Measurements from ENCODE around the gene CARD10. TPM values are rescaled to one million over a fixed set of nuclear protein-coding genes. Genes with fewer than 3 reads are reported as not detected.

The CARD10 gene
- total and polyA plus RNA-seq, 2 of the 13 experiments (the other 11 are each of a cell fraction or from before 2014, with no cell fraction given) = 35.2 to 55.8 TPM

- TF ChIP-seq ZNF609 (CRISPR knock-in tag; IDR thresholded peaks at IDR 0.05; ENCODE audit: borderline replicate concordance) (no peak), ZNF839 (CRISPR knock-in tag; IDR thresholded peaks at IDR 0.05; ENCODE audit: borderline replicate concordance) (no peak), ASH2L (IDR thresholded peaks at IDR 0.05; ENCODE audit: insufficient read length, low read depth, low read length) (no peak), SKI (IDR thresholded peaks at IDR 0.05; ENCODE audit: partially characterized antibody) (no peak), WIZ (CRISPR knock-in tag; IDR thresholded peaks at IDR 0.05) (no peak; the same call in 1 of the 2 replicates), JDP2 (CRISPR knock-in tag; IDR thresholded peaks at IDR 0.05; ENCODE audit: borderline replicate concordance) (no peak), ZNF234 (CRISPR knock-in tag; conservative IDR thresholded peaks at IDR 0.05) (no peak), DDIT3 (CRISPR knock-in tag; IDR thresholded peaks at IDR 0.05) (no peak), ZFAT (CRISPR knock-in tag; conservative IDR thresholded peaks at IDR 0.05) (no peak), ZNF407 (CRISPR knock-in tag; IDR thresholded peaks at IDR 0.05; ENCODE audit: not compliant biosample characterization) (no peak), TRIM24 (CRISPR knock-in tag; IDR thresholded peaks at IDR 0.05) (no peak), ELK4 (CRISPR knock-in tag; IDR thresholded peaks at IDR 0.05; ENCODE audit: borderline replicate concordance) (no peak), EEA1 (CRISPR knock-in tag; IDR thresholded peaks at IDR 0.05; ENCODE audit: borderline replicate concordance) (peak; percentile 31; the same call in 1 of the 2 replicates)
These were observed 16.7 kb downstream of the CARD10 start (continued) for GRCh38 chr22:37502342-37503182.

All from HepG2 (cell line).